ENCODE data around the gene MAML3. TPM values are rescaled to one million over a fixed set of nuclear protein-coding genes. Genes with fewer than 3 reads are reported as not detected.

Gene MAML3
- total RNA-seq, 1 donor, result 0.72 TPM

GRCh38 chr4:140059159-140059558 lies 94.8 kb downstream of the MAML3 start:
- Histone ChIP-seq H2AFZ (ENCODE audit: low read length) (no peak overlapping the region), H3K4me2 (ENCODE audit: insufficient read depth, low read length) (no peak overlapping the region), H3K27ac (ENCODE audit: low read depth, low read length) (no peak overlapping the region), H3K4me1 (ENCODE audit: insufficient read depth, low read length) (peaks cover 15% of the 10 kb centered on the region), H3K27me3 (ENCODE audit: insufficient read depth, low read length) (no peaks in the 10 kb centered on the region), H4K20me1 (ENCODE audit: insufficient read depth, low read length) (no peaks in the 10 kb centered on the region), H3K79me2 (ENCODE audit: insufficient read depth, low read length) (no peaks in the 10 kb centered on the region), H3K36me3 (ENCODE audit: insufficient read depth, low read length) (no peaks in the 10 kb centered on the region), H3K4me3 (ENCODE audit: insufficient read depth, low read length) (no peak overlapping the region), H3K9me3 (ENCODE audit: low read depth, low read length) (no peaks in the 10 kb centered on the region)
- TF ChIP-seq, protein P1, sequence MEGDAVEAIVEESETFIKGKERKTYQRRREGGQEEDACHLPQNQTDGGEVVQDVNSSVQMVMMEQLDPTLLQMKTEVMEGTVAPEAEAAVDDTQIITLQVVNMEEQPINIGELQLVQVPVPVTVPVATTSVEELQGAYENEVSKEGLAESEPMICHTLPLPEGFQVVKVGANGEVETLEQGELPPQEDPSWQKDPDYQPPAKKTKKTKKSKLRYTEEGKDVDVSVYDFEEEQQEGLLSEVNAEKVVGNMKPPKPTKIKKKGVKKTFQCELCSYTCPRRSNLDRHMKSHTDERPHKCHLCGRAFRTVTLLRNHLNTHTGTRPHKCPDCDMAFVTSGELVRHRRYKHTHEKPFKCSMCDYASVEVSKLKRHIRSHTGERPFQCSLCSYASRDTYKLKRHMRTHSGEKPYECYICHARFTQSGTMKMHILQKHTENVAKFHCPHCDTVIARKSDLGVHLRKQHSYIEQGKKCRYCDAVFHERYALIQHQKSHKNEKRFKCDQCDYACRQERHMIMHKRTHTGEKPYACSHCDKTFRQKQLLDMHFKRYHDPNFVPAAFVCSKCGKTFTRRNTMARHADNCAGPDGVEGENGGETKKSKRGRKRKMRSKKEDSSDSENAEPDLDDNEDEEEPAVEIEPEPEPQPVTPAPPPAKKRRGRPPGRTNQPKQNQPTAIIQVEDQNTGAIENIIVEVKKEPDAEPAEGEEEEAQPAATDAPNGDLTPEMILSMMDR (IDR thresholded peaks at IDR 0.05; ENCODE audit: extremely low read depth, low read depth, low read length), result no peak
- DNase-seq (ENCODE audit: insufficient read length, low spot score, missing footprints), result no peak

- Histone ChIP-seq H3K27me3 (ENCODE audit: insufficient read depth, low read length) (no peaks in the 10 kb centered on the region), H3K9me3 (ENCODE audit: low read depth, low read length) (no peaks in the 10 kb centered on the region), H3K27ac (ENCODE audit: low read depth, low read length) (no peak overlapping the region), H4K20me1 (ENCODE audit: insufficient read depth, low read length) (no peaks in the 10 kb centered on the region), H3K4me3 (ENCODE audit: insufficient read depth, low read length) (no peak overlapping the region), H3K79me2 (ENCODE audit: insufficient read depth, low read length) (no peaks in the 10 kb centered on the region), H2AFZ (ENCODE audit: low read length) (no peak overlapping the region), H3K4me1 (ENCODE audit: insufficient read depth, low read length) (peaks cover 15% of the 10 kb centered on the region), H3K36me3 (ENCODE audit: insufficient read depth, low read length) (no peaks in the 10 kb centered on the region), H3K4me2 (ENCODE audit: insufficient read depth, low read length) (no peak overlapping the region)
- TF ChIP-seq, protein P1 (IDR thresholded peaks at IDR 0.05; ENCODE audit: extremely low read depth, low read depth, low read length), result no peak
- DNase-seq (ENCODE audit: insufficient read length, low spot score, missing footprints), result no peak
Observed at GRCh38 chr4:140057701-140058100, 96.3 kb downstream of the MAML3 start.

DNA sequence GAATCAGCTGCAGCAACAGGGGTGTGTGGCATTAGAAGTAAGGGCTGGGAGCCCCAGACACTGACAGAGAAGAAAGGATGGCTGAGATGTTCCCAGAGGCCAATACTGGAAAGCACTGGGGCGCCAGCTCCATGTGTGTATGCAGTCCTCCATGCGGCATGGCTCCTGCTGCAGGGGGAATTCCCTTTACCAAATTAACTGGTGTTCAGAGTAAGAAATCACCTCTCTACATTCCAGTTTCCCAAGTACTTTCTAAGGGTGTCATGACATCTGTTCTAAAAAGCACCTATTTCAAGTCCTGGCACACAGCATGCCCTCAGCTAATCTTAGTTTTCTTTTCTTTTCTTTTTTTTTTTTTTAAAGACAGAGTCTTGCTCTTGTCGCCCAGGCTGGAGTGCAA lies 98.0 kb downstream of the MAML3 start:
- H3K27ac ChIP-seq (ENCODE audit: low read depth, low read length), result no peak overlapping the region
- no peaks in the 10 kb centered on the region for H4K20me1 ChIP-seq (ENCODE audit: insufficient read depth, low read length)
- H3K4me3 ChIP-seq (ENCODE audit: insufficient read depth, low read length), result no peak overlapping the region
- no peak overlapping the region for H2AFZ ChIP-seq (ENCODE audit: low read length)
- H3K9me3 ChIP-seq (ENCODE audit: low read depth, low read length), result no peaks in the 10 kb centered on the region
- no peaks in the 10 kb centered on the region for H3K27me3 ChIP-seq (ENCODE audit: insufficient read depth, low read length)
- no peaks in the 10 kb centered on the region for H3K79me2 ChIP-seq (ENCODE audit: insufficient read depth, low read length)
- H3K4me2 ChIP-seq (ENCODE audit: insufficient read depth, low read length), result no peak overlapping the region
- TF ChIP-seq, protein P1 (IDR thresholded peaks at IDR 0.05; ENCODE audit: extremely low read depth, low read depth, low read length), result no peak
- H3K4me1 ChIP-seq (ENCODE audit: insufficient read depth, low read length), result peaks cover 8% of the 10 kb centered on the region
- DNase-seq (ENCODE audit: insufficient read length, low spot score, missing footprints), result no peak
- no peaks in the 10 kb centered on the region for H3K36me3 ChIP-seq (ENCODE audit: insufficient read depth, low read length)

DNA sequence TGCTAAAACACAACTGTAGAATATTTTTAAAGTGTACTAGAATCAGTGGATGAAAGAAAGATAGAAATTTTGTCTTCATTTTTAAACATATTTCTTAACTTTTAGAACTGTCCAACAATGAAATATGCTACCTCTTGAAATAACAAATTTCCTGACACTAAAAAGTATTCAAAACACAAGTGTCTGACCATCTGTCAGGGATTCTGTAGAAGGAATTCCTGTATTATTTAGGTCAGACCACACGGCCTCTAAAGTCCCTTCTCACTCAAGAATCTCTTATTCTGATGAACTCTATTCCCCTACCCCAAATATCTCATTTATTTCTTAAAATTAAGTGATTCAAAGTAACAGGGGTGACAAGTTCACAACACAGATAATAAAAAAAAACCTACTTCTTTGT lies 99.1 kb downstream of the MAML3 start:
- no peaks in the 10 kb centered on the region for H3K79me2 ChIP-seq (ENCODE audit: insufficient read depth, low read length)
- no peaks in the 10 kb centered on the region for H3K36me3 ChIP-seq (ENCODE audit: insufficient read depth, low read length)
- H3K27ac ChIP-seq (ENCODE audit: low read depth, low read length), result no peak overlapping the region
- peaks cover 4% of the 10 kb centered on the region for H3K4me1 ChIP-seq (ENCODE audit: insufficient read depth, low read length)
- DNase-seq (ENCODE audit: insufficient read length, low spot score, missing footprints), result no peak
- no peak overlapping the region for H2AFZ ChIP-seq (ENCODE audit: low read length)
- no peak overlapping the region for H3K4me2 ChIP-seq (ENCODE audit: insufficient read depth, low read length)
- no peak overlapping the region for H3K4me3 ChIP-seq (ENCODE audit: insufficient read depth, low read length)
- TF ChIP-seq, protein P1 (IDR thresholded peaks at IDR 0.05; ENCODE audit: extremely low read depth, low read depth, low read length), result no peak
- no peaks in the 10 kb centered on the region for H3K9me3 ChIP-seq (ENCODE audit: low read depth, low read length)
- no peaks in the 10 kb centered on the region for H4K20me1 ChIP-seq (ENCODE audit: insufficient read depth, low read length)
- H3K27me3 ChIP-seq (ENCODE audit: insufficient read depth, low read length), result no peaks in the 10 kb centered on the region

Data from osteoblast (primary cell).